Right cardiac atrium (tissue), 5 donors: ENCODE results near the gene TTC38. TPM values are rescaled to one million over a fixed set of nuclear protein-coding genes. Genes with fewer than 3 reads are reported as not detected.

ENCODE experiments used
- ATAC-seq, 2 donors: fragments of 200-7000 bp; cut with Tn5 transposase; one replicate each; pipeline versions ENCODE4 v1.8.0 to v1.9.1; 2020; ENCODE audit warnings: moderate library complexity in 2 of 2, mild to moderate bottlenecking in 1 of 2
- DNase-seq, 3 donors: peaks; one replicate each; pipeline ENCODE4 v3.0.0-alpha.2; 2020
- H3K27ac ChIP-seq: one replicate; pipeline ENCODE4 v1.5.1; 2013; ENCODE audit warnings: mild to moderate bottlenecking, low read length, control low read depth, moderate library complexity
- H3K27me3 ChIP-seq: one replicate; pipeline ENCODE4 v1.6.1; 2013; ENCODE audit not compliant: control insufficient read depth, insufficient read depth
- H3K4me1 ChIP-seq: one replicate; pipeline ENCODE4 v1.6.1; 2013; ENCODE audit warnings: low read length; ENCODE audit not compliant: control insufficient read depth, insufficient read depth
- H3K4me3 ChIP-seq: one replicate; pipeline ENCODE4 v1.5.1; 2013; ENCODE audit warnings: low read length, control low read depth
- H3K9me3 ChIP-seq: one replicate; pipeline ENCODE4 v1.6.1; 2013; ENCODE audit warnings: low read length; ENCODE audit not compliant: control insufficient read depth
- WGBS: extraction: QIAGEN DNeasy Blood & Tissue Kit; methylation state at CpG from one replicate; pipeline ENCODE4 v1.1.7; 2013; 5-methylcytosine and 5-hydroxymethylcytosine counted together
- intact Hi-C, 4 donors: fragments of 100-400 bp; cut with DNase I; formaldehyde crosslinking; loops; one replicate each; pipeline versions ENCODE4 v1.11.0 to v1.14.0; 2022 to 2023
- long read RNA-seq, 4 donors: library from polyadenylated mRNA; unstranded; transcript quantifications; one replicate each; pipeline ENCODE4 v2.0.0, GENCODE V29; 2020 to 2021
- polyA plus RNA-seq: library from polyadenylated mRNA; stranded (reverse); fragments of 200-250 nt; gene quantifications from one replicate; pipeline ENCODE4 v1.2.3, GENCODE V29; 2013
- total RNA-seq, 4 donors: library from RNA; stranded (reverse); fragmentation: NEBNext Ultra II Directional; extraction: Animal tissue kit (Norgen Biotek cat#: 25700); gene quantifications; one replicate each; pipeline ENCODE4 v1.2.1, GENCODE V29; 2021
- donor health status: healthy with polysubstance abuse.
- donor health status: DM: no; HTN: yes; CAD: no.
- donor health status: DM: no; HTN: no; CAD: no.
- donor health status: DM: no; HTN: yes; CAD: no; lungs with severe emphysema.
- donor health status: DM: yes; HTN: yes; CAD: no.

TTC38 gene
- total RNA-seq = 10 to 100 TPM; 22.4 to 30.7 (median 27.8) TPM
- 16.6 TPM for polyA plus RNA-seq
- long read RNA-seq, donor 1, transcript TTC38-201 (14 exons, 2,610 nt) = major isoform, 42 of 69 reads
- long read RNA-seq, donor 1, partial matches to known transcripts = 7 of 69 reads
- long read RNA-seq, donor 1, other reads (novel, unspliced or antisense) = 19 of 69 reads
- long read RNA-seq, donor 2, transcript TTC38-201 (14 exons, 2,610 nt) = major isoform, 22 of 28 reads
- long read RNA-seq, donor 2, partial matches to known transcripts = 2 of 28 reads
- long read RNA-seq, donor 2, other reads (novel, unspliced or antisense) = 4 of 28 reads
- long read RNA-seq, donor 3, transcript TTC38-201 (14 exons, 2,610 nt) = major isoform, 78 of 127 reads
- long read RNA-seq, donor 3, partial matches to known transcripts = 25 of 127 reads
- long read RNA-seq, donor 3, other reads (novel, unspliced or antisense) = 24 of 127 reads
- long read RNA-seq, donor 4, transcript TTC38-201 (14 exons, 2,610 nt) = major isoform, 14 of 32 reads
- long read RNA-seq, donor 4, partial matches to known transcripts = 5 of 32 reads
- long read RNA-seq, donor 4, other reads (novel, unspliced or antisense) = 13 of 32 reads

DNA sequence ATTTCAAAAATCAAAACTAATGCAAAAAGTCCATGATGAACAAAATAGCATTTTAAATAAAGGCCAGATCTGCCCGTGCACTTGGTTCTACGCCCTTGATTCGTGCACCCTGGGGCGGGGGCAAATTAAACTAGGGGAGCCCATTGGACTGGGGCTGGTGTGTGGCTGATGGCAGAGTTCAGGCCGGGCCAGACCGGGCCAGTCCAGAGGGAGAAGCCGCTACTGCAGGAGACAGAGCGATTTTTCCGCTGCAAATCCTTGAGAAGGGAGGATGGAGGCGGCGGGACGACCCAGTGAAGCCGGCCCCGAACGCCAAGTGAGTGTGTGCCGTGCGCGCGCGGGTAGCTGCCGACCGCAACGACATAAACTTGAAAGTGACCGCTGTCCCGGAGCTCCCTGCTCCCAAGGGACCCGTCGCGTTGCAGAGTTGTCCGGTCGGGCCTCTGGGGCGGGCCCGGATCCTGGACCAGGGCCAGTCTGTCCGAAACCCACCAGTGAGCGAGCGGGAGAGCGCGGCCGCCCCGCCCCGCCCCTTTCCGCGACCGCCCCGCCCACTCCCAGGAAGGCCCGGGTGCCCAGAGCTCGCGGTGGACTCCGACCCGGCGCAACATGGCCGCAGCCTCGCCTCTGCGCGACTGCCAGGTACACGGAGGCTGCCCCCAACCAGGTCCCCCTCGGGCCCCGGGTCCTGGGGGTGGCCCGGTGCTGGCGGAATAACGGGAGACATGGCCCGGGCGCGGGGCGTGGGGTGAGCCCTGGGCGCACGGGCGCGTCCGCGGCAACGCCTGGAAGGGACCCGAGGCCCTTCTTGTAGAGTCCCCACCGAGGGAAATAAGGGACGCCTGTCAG is at the start of gene TTC38:
Gene TTC38 (plus strand): TSS at position 578 of the 849 bp plus-strand sequence. CDS start 32 bp downstream, at position 610.
- no peaks in the 10 kb centered on the region for H3K9me3 ChIP-seq
- WGBS = under 1% methylated on average over 74 of the region's 74 CpGs
- intact Hi-C loops = no loop called here

DNA sequence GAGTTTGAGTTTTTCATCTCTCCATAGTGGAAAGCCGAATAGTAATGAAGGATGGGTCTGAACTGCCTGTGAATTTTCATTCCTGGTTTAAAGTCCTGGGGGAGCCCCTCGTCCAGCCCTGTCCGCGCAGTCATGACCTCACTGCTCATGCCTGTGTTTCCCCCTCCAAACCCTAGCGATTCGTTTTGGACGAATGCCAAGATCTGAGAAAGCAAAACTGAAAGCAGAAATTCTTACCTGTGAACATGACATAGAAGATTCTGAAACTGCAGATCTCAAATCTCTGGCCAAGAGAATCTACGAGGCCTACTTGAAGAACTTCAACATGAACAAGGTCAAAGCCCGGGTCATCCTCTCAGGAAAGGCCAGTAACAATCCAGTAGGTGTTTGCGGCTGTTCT is 48.2 kb upstream of the TTC38 start:
- intact Hi-C loops = no loop called here
- Histone ChIP-seq H3K4me1 (no peaks in the 10 kb centered on the region), H3K27ac (no peak overlapping the region), H3K9me3 (no peaks in the 10 kb centered on the region), H3K27me3 (no peaks in the 10 kb centered on the region), H3K4me3 (no peak overlapping the region)
- no peak for ATAC-seq
- WGBS = 79% methylated on average over 10 of the region's 10 CpGs
- no peak for DNase-seq

More for the DNA sequence above, at the start of gene TTC38:
- ATAC-seq (peak; percentile 97 to 98), DNase-seq (peak; percentile 96 to 98 (median 98))
- Histone ChIP-seq H3K27me3 (no peaks in the 10 kb centered on the region), H3K4me3 (peak within 1 kb of the TSS; percentile 88), H3K4me1 (no peaks in the 10 kb centered on the region), H3K27ac (peak within 1 kb of the TSS; percentile 76)

DNA sequence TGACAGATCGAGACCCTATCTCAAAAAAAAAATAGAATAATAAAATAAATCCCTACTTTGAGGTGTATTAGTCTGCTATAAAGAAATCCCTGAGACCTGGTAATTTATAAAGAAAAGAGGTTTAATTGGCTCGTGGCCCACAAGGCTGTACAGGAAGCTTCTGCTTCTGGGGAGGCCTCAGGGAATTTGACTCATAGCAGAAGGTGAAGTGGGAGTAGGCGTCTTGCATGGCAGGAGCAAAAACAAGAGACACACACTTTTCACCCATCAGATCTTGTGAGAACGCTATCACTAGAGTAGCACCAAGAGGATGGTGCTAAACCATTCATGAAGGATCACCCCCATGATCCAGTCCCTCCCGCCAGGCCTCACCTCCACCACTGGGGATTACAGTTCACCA is 46.9 kb upstream of the TTC38 start:
- H3K4me3 ChIP-seq = no peak overlapping the region
- intact Hi-C loops = no loop called here
- no peak for DNase-seq
- WGBS = 85% methylated on average over 5 of the region's 5 CpGs
- ATAC-seq = no peak
- no peaks in the 10 kb centered on the region for H3K9me3 ChIP-seq
- no peaks in the 10 kb centered on the region for H3K4me1 ChIP-seq
- no peaks in the 10 kb centered on the region for H3K27me3 ChIP-seq
- H3K27ac ChIP-seq = no peak overlapping the region

DNA sequence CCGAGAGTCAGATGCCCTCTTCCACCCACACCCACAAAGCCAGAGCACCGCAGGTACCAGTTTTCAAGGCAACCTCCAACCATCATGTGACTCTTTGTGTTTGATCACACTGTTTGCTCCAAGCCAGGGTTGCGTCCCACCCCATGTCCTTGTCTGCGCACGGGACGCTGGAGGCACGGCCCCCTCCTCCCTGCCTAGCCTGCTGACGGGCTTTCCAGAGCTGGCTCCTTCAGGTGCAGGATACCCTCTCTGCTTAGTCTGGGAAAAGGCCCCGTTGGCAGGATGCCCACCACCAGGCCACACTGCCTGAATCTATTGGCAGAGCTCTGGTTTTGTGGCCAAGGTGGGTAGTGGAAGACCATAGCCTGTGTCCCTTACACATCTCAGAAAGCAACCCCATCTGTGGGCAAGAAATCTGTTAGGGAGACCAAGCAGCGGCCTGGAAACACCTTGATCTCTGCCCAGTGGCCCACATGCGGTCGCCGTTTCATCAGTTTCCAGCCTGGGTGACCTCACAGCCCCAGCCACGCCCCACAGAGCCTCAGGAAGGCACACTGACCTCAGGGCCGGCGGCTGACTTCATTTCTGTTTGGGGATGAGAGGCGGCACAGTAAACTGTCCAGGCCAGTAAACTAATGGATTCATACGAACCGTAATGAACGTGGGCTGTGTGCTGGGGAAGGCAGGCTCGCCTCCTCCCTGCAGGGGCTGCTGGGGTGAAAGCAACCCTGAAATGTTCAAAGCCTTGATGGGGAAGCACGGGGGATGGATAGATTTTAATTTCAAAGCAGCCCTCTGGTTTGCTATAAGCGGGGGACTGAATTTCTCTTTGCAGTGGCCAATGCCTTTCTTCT is 43.5 kb upstream of the TTC38 start:
- DNase-seq = no peak
- 91% methylated on average over 23 of the region's 23 CpGs for WGBS
- Histone ChIP-seq H3K9me3 (no peaks in the 10 kb centered on the region), H3K27me3 (no peaks in the 10 kb centered on the region), H3K27ac (no peak overlapping the region), H3K4me1 (no peaks in the 10 kb centered on the region), H3K4me3 (no peak overlapping the region)
- ATAC-seq = peak; percentile 31 to 42
- intact Hi-C loops = no loop called here

DNA sequence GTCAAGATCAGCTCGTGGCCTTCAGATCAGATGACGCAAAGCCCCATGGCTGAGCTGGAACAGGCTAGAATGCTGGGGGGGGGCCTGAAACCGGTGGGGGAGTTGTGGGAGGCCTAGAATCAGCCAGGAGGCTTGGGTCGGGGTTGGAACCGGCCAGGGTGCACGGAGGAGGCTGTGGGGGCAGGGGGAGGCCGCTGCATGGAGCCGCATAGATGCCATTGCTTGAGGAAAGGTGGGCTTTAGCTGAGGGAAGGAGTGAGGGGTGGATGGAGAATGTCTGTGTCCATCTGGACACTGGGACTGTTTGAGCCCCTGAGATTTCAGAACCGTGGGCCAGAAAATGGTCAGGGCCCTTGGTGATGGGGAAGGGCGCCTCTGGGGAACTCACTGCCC is 42.9 kb upstream of the TTC38 start:
- Histone ChIP-seq H3K4me3 (no peak overlapping the region), H3K4me1 (no peaks in the 10 kb centered on the region), H3K9me3 (no peaks in the 10 kb centered on the region), H3K27me3 (no peaks in the 10 kb centered on the region), H3K27ac (no peak overlapping the region)
- DNase-seq = no peak
- ATAC-seq = peak in 1 of 2 donors; percentile 27
- 77% methylated on average over 10 of the region's 10 CpGs for WGBS
- intact Hi-C loops = no loop called here

DNA sequence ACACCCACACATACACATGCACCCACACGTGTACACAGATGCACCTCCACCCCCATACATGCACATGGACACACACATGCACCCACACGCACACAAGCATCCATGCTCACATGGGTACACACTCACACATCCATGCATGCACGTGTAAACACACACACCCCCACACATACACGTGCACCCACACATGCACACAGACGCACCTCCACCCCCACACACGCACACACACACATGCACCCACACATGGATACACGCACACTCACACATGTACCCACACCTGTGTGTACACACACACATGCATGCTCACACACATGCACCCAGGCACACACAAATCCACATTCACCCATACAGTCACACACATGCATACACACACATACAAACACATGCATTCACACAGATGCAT is 42.2 kb upstream of the TTC38 start:
- intact Hi-C loops = no loop called here
- no peaks in the 10 kb centered on the region for H3K27me3 ChIP-seq
- no peak overlapping the region for H3K27ac ChIP-seq
- WGBS = 94% methylated on average over 7 of the region's 7 CpGs
- no peaks in the 10 kb centered on the region for H3K9me3 ChIP-seq
- ATAC-seq (peak in 1 of 2 donors; percentile 23), DNase-seq (no peak)
- no peak overlapping the region for H3K4me3 ChIP-seq
- no peaks in the 10 kb centered on the region for H3K4me1 ChIP-seq

DNA sequence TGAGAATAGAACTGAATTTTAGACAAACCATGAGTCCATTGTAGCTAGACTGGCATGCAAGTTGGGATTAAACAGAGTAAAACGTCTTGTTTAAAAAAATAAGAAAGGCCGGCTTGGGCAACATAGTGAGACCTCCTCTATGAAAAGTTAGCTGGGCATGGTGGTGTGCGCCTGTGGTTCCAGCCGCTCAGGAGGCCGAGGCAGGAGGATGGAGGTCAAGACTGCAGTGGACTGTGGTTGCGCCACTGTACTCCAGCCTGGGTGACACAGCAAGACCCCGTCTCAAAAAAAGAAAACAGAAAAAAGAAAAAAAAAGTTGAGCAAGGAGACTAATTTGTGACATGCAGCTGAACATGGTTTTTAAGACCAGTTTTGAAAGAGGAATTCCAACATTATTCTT is 41.2 kb upstream of the TTC38 start:
- no peak overlapping the region for H3K4me3 ChIP-seq
- 94% methylated on average over 7 of the region's 7 CpGs for WGBS
- no peak for DNase-seq
- H3K27ac ChIP-seq = no peak overlapping the region
- intact Hi-C loops = no loop called here
- H3K9me3 ChIP-seq = no peaks in the 10 kb centered on the region
- H3K27me3 ChIP-seq = no peaks in the 10 kb centered on the region
- no peaks in the 10 kb centered on the region for H3K4me1 ChIP-seq
- no peak for ATAC-seq

DNA sequence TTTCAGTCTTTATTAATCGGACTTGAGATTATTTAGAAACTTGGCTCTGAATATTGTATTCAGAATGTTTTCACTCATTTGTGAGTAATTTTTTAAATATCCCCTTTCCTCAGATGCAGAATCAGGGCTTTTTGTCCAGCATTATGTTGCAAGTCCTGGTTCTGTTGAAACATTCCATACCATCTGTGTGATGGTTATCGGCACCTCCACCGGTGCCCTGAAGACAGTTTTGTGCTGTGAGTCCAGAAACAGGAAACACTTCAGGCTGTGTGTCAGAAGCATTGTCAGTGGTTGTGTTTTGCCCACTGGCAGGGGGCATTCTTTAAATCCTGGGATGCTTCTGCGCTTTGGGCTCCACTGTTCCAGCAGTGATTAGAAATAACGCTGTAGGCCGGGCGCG is 38.1 kb upstream of the TTC38 start:
- no peak overlapping the region for H3K4me3 ChIP-seq
- 82% methylated on average over 8 of the region's 8 CpGs for WGBS
- no peaks in the 10 kb centered on the region for H3K4me1 ChIP-seq
- H3K9me3 ChIP-seq = no peaks in the 10 kb centered on the region
- ATAC-seq = no peak
- no peak overlapping the region for H3K27ac ChIP-seq
- no peak for DNase-seq
- H3K27me3 ChIP-seq = no peaks in the 10 kb centered on the region
- intact Hi-C loops = loop anchor here in 2 of 4 donors (10.0 kb wide), 2 partner anchors 75 to 85 kb away; partner anchors contain the start of gene PPARA (in 1 of the 2)

DNA sequence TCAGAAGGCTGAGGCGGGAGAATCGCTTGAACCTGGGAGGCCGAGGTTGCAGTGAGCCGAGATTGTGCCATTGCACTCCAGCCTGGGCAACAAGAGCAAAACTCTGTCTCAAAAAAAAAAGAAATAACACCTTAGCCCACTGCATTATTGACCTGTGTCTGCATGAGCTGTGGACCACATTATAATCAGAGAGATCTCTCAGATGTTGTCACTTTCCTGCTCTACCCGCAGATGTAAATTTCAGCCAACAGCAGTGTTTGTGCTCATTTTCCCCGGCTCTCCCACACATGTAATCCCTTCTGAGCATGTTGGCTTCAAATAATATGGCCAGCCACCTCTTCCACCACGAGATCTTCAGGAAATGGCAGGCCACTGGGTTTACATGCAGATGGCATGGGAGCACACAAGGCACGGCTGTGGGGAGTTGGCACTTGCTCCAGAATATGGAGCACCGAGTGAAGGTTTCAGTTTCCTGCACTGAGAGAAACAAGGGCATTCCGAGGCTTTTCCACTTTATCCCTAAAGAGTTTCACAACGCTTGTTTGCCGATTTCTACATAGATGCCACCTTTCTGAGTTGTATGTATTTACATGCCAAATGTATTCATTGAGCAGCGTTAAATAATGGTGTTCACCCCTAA is 37.4 kb upstream of the TTC38 start:
- Histone ChIP-seq H3K27ac (no peak overlapping the region), H3K4me3 (no peak overlapping the region), H3K9me3 (no peaks in the 10 kb centered on the region), H3K4me1 (no peaks in the 10 kb centered on the region), H3K27me3 (no peaks in the 10 kb centered on the region)
- WGBS = 86% methylated on average over 13 of the region's 13 CpGs
- DNase-seq = no peak
- intact Hi-C loops = loop anchor here in 2 of 4 donors (10.0 kb wide), 2 partner anchors 76 to 86 kb away; partner anchors contain the start of gene PPARA (in 1 of the 2)
- no peak for ATAC-seq

DNA sequence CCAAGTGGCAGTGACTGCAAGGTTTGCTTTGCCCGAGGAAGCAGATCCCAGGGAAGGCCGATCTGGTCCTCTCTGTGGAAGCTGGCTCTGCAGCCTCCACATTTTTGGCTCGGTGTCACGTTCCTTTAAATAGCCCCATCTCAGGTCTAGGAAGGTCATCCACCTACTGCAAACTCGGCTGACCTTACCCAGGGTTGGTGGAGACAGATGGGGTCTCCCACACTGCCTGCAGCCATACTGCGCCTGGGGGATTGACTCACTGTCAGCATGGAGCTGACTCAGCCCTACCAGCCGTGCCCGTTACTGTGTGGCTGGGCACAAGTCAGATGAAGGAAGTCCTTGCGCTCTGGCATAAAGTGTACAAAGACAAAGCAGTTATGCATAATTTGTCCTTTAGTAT is 34.6 kb upstream of the TTC38 start:
- DNase-seq = peak; percentile 56 to 76 (median 74)
- intact Hi-C loops = loop anchor here in 2 of 4 donors (10.0 kb wide), 2 partner anchors 78 to 88 kb away; partner anchors contain the start of gene PPARA (in 1 of the 2)
- peak overlapping the region; percentile 8 for H3K27ac ChIP-seq
- H3K27me3 ChIP-seq = no peaks in the 10 kb centered on the region
- no peaks in the 10 kb centered on the region for H3K4me1 ChIP-seq
- no peak overlapping the region for H3K4me3 ChIP-seq
- peak; percentile 77 to 87 for ATAC-seq
- no peaks in the 10 kb centered on the region for H3K9me3 ChIP-seq
- WGBS = 40% methylated on average over 9 of the region's 9 CpGs
